ENCODE measurements around the gene GALNT9. TPM values are rescaled to one million over a fixed set of nuclear protein-coding genes. Genes with fewer than 3 reads are reported as not detected.

Gene GALNT9
- total RNA-seq, 2 experiments from 2014 or later = not detected

- peaks cover 10 to 13% of the 10 kb centered on the region in 2 experiments for H3K27me3 ChIP-seq (ENCODE audit: control insufficient read depth in 1 of 2, insufficient read depth in 2 of 2, low read length in 2 of 2)
- intact Hi-C loops (cut with DNase I, micrococcal nuclease) = no loop called here
- no peaks in the 10 kb centered on the region for H3K36me3 ChIP-seq (ENCODE audit: insufficient read depth, low read length)
- no peak overlapping the region for H3K27ac ChIP-seq (ENCODE audit: low read depth in 1 of 2, low read length in 2 of 2)
- H3K9me3 ChIP-seq (ENCODE audit: control insufficient read depth in 1 of 2, insufficient read depth in 1 of 2, low read length in 2 of 2) = peaks cover 0 to 8% of the 10 kb centered on the region in 2 experiments
- DNase-seq (no peak), ATAC-seq (ENCODE audit: poor library complexity) (no peak)
- Mint-ChIP-seq H3K9me3 (no peaks in the 10 kb centered on the region), H3K36me3 (ENCODE audit: low read depth) (no peaks in the 10 kb centered on the region), H3K27ac (no peak overlapping the region), H3K27me3 (peaks cover 30% of the 10 kb centered on the region), H3K4me3 (no peak overlapping the region), H3K4me1 (ENCODE audit: low read depth) (no peaks in the 10 kb centered on the region)
- POLR2A ChIA-PET = no interaction called here
- no peak for TF ChIP-seq CTCF (IDR thresholded peaks at IDR 0.05)
- no peak overlapping the region for H3K4me3 ChIP-seq (ENCODE audit: low read length)
- CTCF ChIA-PET = no interaction called here
- H3K4me1 ChIP-seq (ENCODE audit: insufficient read depth, low read length) = peaks cover 5% of the 10 kb centered on the region
Observed at GRCh38 chr12:132275631-132276030, 53.8 kb downstream of the GALNT9 start.

GRCh38 chr12:132275110-132275531, 54.3 kb downstream of the GALNT9 start:
- ChIA-PET CTCF (no interaction called here), POLR2A (no interaction called here)
- DNase-seq (no peak), ATAC-seq (ENCODE audit: poor library complexity) (no peak)
- Histone ChIP-seq H3K9me3 (ENCODE audit: control insufficient read depth in 1 of 2, insufficient read depth in 1 of 2, low read length in 2 of 2) (peaks cover 0 to 8% of the 10 kb centered on the region in 2 experiments), H3K4me1 (ENCODE audit: insufficient read depth, low read length) (peaks cover 5% of the 10 kb centered on the region), H3K36me3 (ENCODE audit: insufficient read depth, low read length) (no peaks in the 10 kb centered on the region), H3K27ac (ENCODE audit: low read depth in 1 of 2, low read length in 2 of 2) (no peak overlapping the region), H3K27me3 (ENCODE audit: control insufficient read depth in 1 of 2, insufficient read depth in 2 of 2, low read length in 2 of 2) (peaks cover 10 to 13% of the 10 kb centered on the region in 2 experiments), H3K4me3 (ENCODE audit: low read length) (no peak overlapping the region)
- H3K36me3 Mint-ChIP-seq (ENCODE audit: low read depth) = no peaks in the 10 kb centered on the region
- intact Hi-C loops (cut with DNase I, micrococcal nuclease) = no loop called here
- no peaks in the 10 kb centered on the region for H3K9me3 Mint-ChIP-seq
- no peak overlapping the region for H3K4me3 Mint-ChIP-seq
- TF ChIP-seq CTCF (IDR thresholded peaks at IDR 0.05) = no peak
- H3K27me3 Mint-ChIP-seq = peaks cover 26% of the 10 kb centered on the region
- H3K4me1 Mint-ChIP-seq (ENCODE audit: low read depth) = no peaks in the 10 kb centered on the region
- H3K27ac Mint-ChIP-seq = no peak overlapping the region

- Mint-ChIP-seq H3K27ac (no peak overlapping the region), H3K27me3 (peaks cover 21% of the 10 kb centered on the region), H3K36me3 (ENCODE audit: low read depth) (no peaks in the 10 kb centered on the region), H3K9me3 (no peaks in the 10 kb centered on the region), H3K4me3 (no peak overlapping the region), H3K4me1 (ENCODE audit: low read depth) (no peaks in the 10 kb centered on the region)
- Histone ChIP-seq H3K4me1 (ENCODE audit: insufficient read depth, low read length) (peaks cover 5% of the 10 kb centered on the region), H3K4me3 (ENCODE audit: low read length) (no peak overlapping the region), H3K36me3 (ENCODE audit: insufficient read depth, low read length) (no peaks in the 10 kb centered on the region), H3K27ac (ENCODE audit: low read depth in 1 of 2, low read length in 2 of 2) (no peak overlapping the region), H3K9me3 (ENCODE audit: control insufficient read depth in 1 of 2, insufficient read depth in 1 of 2, low read length in 2 of 2) (peaks cover 0 to 8% of the 10 kb centered on the region in 2 experiments), H3K27me3 (ENCODE audit: control insufficient read depth in 1 of 2, insufficient read depth in 2 of 2, low read length in 2 of 2) (peaks cover 2 to 7% of the 10 kb centered on the region in 2 experiments)
- ATAC-seq (ENCODE audit: poor library complexity) (no peak), DNase-seq (no peak)
- ChIA-PET POLR2A (no interaction called here), CTCF (no interaction called here)
- intact Hi-C loops (cut with DNase I, micrococcal nuclease) = no loop called here
- no peak for TF ChIP-seq CTCF (IDR thresholded peaks at IDR 0.05)
Observed at GRCh38 chr12:132273992-132274334, 55.4 kb downstream of the GALNT9 start.

Data from CD4-positive, alpha-beta T cell (primary cell).